DMS 273 (cell line): ENCODE measurements around the gene TIPARP.
"Not testable (repeated sequence)": the region's sequence is repeated elsewhere in the genome, so short reads cannot be mapped to it uniquely, and the experiment has no call there.

Source experiments
- DNase-seq: peaks from one replicate; lab custom pipeline; 2025; ENCODE audit not compliant: unreplicated experiment; lab: John Stamatoyannopoulos, UW

TIPARP gene

DNA sequence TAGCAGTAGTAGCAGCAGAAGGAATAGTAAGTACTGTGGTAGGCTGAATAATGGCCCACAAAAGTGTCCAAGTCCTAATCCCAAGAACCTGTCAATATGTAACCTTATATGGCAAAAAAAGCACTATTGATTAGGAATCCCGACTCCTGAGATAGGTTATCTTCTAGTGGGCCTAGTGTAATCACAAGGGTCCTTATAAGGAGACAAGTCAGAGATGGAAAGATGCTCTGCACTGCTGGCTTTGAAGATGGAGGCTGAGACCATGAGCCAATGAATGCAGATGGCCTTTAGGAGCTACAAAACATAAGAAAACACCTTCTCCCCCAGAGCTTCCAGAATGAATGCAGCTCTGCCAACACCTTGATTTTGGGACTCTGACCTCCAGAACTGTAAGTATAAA lies 36.0 kb downstream of the TIPARP start:
- DNase-seq = no peak

DNA sequence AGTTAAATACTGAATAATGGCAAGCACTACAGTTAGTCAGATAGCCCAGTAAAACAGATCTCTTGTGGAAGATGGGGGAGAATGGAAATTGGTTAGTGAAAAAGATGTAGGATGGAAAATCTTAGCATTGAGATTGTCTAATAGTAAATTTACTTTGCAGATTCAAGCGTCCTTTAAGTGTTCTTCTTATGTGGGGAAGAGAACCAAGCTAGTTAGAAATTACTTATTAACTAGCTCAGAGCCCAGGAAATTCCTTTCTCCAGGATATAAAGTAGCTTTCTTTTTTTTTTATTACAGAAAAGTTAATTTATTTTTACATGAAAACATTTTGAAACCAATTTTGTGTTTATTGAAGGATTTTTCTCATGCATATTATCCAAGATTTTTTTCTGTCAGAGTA lies 36.7 kb downstream of the TIPARP start:
- DNase-seq = no peak

GRCh38 chr3:156711944-156712343 lies 37.6 kb downstream of the TIPARP start:
- DNase-seq = peak; percentile 15

GRCh38 chr3:156716105-156716862 lies 41.9 kb downstream of the TIPARP start:
- no peak for DNase-seq

GRCh38 chr3:156718622-156719306 lies 44.4 kb downstream of the TIPARP start:
- DNase-seq = no peak

DNA sequence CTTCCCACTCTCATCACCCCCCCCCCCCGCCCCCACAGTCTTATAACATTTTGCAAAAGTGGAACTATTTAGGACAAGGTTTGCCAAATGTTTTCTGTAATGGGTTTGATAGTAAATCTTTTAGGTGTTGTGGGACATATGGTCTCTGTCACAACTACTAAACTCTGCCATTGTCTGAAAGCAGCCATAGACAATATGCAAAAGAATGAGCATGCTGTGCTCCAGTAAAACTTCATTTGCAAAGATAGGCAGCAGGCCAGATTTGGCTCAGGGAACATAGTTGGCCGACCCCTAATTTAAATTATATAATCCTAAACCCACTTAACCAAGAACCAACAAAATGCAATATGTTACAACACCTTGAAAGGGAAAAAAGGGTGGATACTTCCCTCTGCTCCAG lies 46.4 kb downstream of the TIPARP start:
- peak; percentile 36 for DNase-seq

GRCh38 chr3:156721687-156722618 lies 47.6 kb downstream of the TIPARP start:
- DNase-seq = no peak

GRCh38 chr3:156723182-156723619 lies 48.8 kb downstream of the TIPARP start:
- DNase-seq = no peak

DNA sequence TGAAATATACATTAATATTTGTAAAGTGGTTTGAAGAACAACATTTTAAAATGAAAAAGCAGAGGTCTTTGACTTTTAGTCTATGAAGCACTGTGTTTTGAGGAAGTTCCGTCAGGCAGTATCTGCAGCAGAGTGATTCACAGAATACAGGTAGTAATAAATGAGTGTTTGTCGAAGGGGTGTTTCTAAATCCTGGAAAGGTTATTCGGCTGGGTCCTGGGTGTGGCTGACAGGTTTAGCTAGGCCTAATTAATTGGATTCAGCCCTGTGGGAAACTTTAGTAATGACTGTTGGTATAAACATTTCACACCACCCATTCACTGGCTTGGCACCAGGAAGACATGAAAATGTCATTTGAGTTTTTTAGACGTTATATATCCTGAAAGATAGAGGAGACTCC lies 51.3 kb downstream of the TIPARP start:
- no peak for DNase-seq

DNA sequence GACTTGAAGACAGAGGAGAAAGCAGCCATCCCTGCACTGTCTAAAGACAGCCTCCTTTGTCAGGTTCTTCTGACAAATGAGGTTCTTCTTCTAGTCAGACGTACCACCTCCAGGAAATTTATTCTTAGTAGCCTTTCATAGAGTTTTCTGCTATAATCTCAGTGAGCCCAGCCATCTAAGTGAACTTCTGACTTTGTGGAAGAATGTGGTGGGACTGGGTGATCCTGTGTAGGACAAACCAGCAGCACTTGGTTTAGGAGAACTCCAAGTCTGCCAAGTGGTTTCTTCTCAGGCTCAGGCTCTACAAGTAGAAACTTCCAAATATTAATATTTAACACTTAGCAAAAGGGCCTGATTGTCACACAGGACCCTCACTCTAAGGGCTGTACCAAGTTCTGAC lies 52.1 kb downstream of the TIPARP start:
- DNase-seq = no peak

GRCh38 chr3:156727519-156728205 lies 53.3 kb downstream of the TIPARP start:
- DNase-seq = no peak

DNA sequence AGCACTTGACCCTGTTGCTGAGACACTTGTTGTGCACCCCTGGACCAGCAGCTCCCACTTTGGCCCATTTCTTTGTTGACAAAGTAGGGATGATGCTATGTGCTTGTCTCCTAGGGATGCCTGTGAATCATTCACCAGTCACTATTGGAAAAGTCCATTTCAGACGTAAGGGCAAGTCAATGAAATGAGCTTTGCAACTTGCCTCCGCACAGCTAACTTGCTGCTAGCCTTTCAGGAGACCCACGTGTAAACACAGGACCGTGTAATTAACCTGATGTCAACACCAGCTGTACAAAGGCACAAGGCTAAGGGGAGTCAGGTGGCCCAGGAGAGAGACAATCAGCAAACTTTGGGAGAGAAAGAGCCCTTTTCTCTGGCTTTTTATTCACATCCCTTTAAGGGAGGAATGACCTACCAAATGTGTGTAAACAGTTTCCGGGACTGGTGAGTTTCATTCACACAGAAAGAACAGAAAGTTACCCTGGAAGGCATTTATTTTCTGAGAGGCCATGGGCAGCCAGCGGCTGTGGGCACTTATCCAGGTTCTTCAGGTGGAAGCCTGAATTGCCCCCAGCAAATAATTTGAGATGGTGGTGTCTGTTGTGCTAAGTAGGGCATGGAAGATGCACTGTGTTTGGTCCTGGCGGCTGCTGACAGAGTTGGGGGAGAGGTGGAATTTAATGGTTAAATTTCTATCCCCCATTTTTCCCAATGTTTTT lies 54.0 kb downstream of the TIPARP start:
- DNase-seq = peak; percentile 73

DNA sequence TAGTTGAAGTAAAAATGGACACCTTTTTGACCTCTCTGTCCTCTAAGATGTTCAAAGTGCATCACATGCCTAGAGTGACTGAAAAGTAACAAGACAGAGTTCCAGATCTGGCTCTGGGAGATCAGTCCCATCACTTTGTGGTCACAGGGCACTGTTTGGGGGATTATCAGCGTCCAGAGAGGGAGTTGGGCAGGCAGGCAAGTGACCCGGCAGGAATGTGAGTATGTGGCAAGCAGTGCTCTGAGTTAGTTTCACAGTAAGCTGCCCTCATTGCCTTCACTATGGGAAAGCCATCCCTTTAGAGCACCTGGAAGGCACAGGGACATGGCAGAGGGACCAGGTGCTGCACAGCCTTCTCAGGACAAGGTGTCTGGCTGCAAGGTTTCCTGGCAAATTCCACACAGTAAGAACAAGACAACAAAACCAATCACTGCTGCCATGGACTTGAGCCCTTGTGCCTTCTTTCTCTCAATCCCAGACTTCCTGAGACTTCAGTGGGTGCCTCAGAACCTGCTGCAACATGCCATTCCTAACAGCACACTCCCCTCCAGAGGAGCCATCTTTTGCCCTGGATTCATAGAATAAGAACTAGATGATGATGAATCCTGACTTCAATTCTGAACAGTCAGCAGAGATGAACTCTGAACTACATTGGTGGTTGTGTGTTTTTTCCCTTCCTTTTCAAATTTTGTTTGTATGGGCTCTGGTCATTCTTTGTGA lies 55.2 kb downstream of the TIPARP start:
- DNase-seq = no peak

- DNase-seq = no peak
These were observed 57.4 kb downstream of the TIPARP start for GRCh38 chr3:156731813-156732212.

GRCh38 chr3:156732261-156732660 lies 57.9 kb downstream of the TIPARP start:
- no peak for DNase-seq

- no peak for DNase-seq
These were observed 58.5 kb downstream of the TIPARP start for GRCh38 chr3:156732715-156733421.

GRCh38 chr3:156734661-156735060 lies 60.3 kb downstream of the TIPARP start:
- DNase-seq = peak; percentile 43

GRCh38 chr3:156735471-156735870 lies 61.1 kb downstream of the TIPARP start:
- no peak for DNase-seq

DNA sequence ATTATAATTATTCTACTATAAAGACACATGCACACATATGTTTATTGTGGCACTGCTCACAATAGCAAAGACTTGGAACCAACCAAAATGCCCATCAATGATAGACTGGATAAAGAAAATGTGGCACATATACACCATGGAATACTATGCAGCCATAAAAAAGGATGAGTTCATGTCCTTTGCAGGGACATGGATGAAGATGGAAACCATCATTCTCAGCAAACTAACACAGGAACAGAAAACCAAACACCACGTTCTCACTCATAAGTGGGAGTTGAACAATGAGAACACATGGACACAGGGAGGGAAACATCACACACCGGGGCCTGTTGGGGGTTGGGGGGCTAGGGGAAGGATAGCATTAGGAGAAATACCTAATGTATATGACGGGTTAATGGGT lies 62.7 kb downstream of the TIPARP start:
- DNase-seq = not testable (repeated sequence)
